Endodermal cell (in vitro differentiated cells): ENCODE data around the gene CHGA. TPM values are rescaled to one million over a fixed set of nuclear protein-coding genes. Genes with fewer than 3 reads are reported as not detected.

Source experiments
- DNase-seq: peaks from one replicate; pipeline ENCODE4 v3.0.0-alpha.2; 2017
- H3K27ac ChIP-seq: 2 replicates; pipeline ENCODE4 v1.5.1; 2013; ENCODE audit warnings: mild to moderate bottlenecking, low read depth, low read length, moderate library complexity
- H3K27me3 ChIP-seq: 2 replicates; pipeline ENCODE4 v1.6.1; 2013; ENCODE audit warnings: mild to moderate bottlenecking, low read length, moderate library complexity; ENCODE audit not compliant: insufficient read depth, control insufficient read depth, poor library complexity, severe bottlenecking
- H3K36me3 ChIP-seq: 2 replicates; pipeline ENCODE4 v1.7.0; 2013; ENCODE audit warnings: mild to moderate bottlenecking, low read length, moderate library complexity; ENCODE audit not compliant: control insufficient read depth, insufficient read depth
- H3K4me1 ChIP-seq: one replicate; pipeline ENCODE4 v1.7.0; 2013; ENCODE audit warnings: low read length; ENCODE audit not compliant: control insufficient read depth, insufficient read depth
- H3K4me3 ChIP-seq: 2 replicates; pipeline ENCODE4 v1.5.1; 2013; ENCODE audit warnings: mild to moderate bottlenecking, low read length, moderate library complexity
- H3K9ac ChIP-seq: 2 replicates; pipeline ENCODE4 v1.6.1; 2013; ENCODE audit warnings: mild to moderate bottlenecking, low read length, moderate library complexity; ENCODE audit not compliant: poor library complexity, severe bottlenecking; ENCODE audit errors: extremely low read depth
- H3K9me3 ChIP-seq: 2 replicates; pipeline ENCODE4 v1.6.1; 2013; ENCODE audit warnings: mild to moderate bottlenecking, low read length, moderate library complexity; ENCODE audit not compliant: control insufficient read depth
- H3K27ac Mint-ChIP-seq: 2 replicates; pipeline ENCODE4 v1.8.0; 2020; ENCODE audit warnings: mixed read lengths
- H3K27me3 Mint-ChIP-seq: 2 replicates; pipeline ENCODE4 v1.8.0; 2021; ENCODE audit warnings: mild to moderate bottlenecking, mixed read lengths; ENCODE audit not compliant: insufficient read depth
- H3K36me3 Mint-ChIP-seq: 2 replicates; pipeline ENCODE4 v1.8.0; 2020; ENCODE audit warnings: low read depth, mixed read lengths
- H3K4me1 Mint-ChIP-seq: 2 replicates; pipeline ENCODE4 v1.8.0; 2020; ENCODE audit warnings: mixed read lengths
- H3K4me3 Mint-ChIP-seq: 2 replicates; pipeline ENCODE4 v1.8.0; 2020; ENCODE audit warnings: mild to moderate bottlenecking, moderate library complexity, mixed read lengths
- H3K9me3 Mint-ChIP-seq: 2 replicates; pipeline ENCODE4 v1.8.0; 2020; ENCODE audit warnings: mild to moderate bottlenecking, mixed read lengths
- CTCF ChIP-seq: fragments of 200-600 bp; sonication (generic); conservative IDR thresholded peaks from 2 replicates; pipeline ENCODE4 v1.5.0; 2021; ENCODE audit warnings: antibody characterized with exemption, mild to moderate bottlenecking
- WGBS, 2 experiments: methylation state at CpG; one replicate each; pipeline versions ENCODE4 v1.1.5 to v1.1.7; 2013; ENCODE audit warnings: missing lambda C conversion rate in 2 of 2, mixed read lengths in 1 of 2; ENCODE audit not compliant: insufficient coverage in 1 of 2, insufficient read length in 1 of 2; 5-methylcytosine and 5-hydroxymethylcytosine counted together
- total RNA-seq, 2 donors: library from RNA; stranded (reverse); fragmentation: NEBNext Ultra II Directional in 1 of 2; extraction: Animal tissue kit (Norgen Biotek cat#: 25700) in 1 of 2; gene quantifications; 2 replicates in 1 of 2; 3 replicates in 1 of 2; pipeline ENCODE4 v1.2.1, GENCODE V29; 2021

The CHGA gene
- total RNA-seq, 2 donors from 2014 or later, result 4.6 TPM

GRCh38 chr14:92974541-92975345, 51.8 kb downstream of the CHGA start:
- peaks cover 7% of the 10 kb centered on the region for H3K36me3 ChIP-seq
- H3K27ac Mint-ChIP-seq, result no peak overlapping the region
- DNase-seq, result no peak
- no peaks in the 10 kb centered on the region for H3K27me3 Mint-ChIP-seq
- H3K4me1 ChIP-seq, result no peaks in the 10 kb centered on the region
- no peak overlapping the region for H3K27ac ChIP-seq
- H3K9me3 Mint-ChIP-seq, result peaks cover 30% of the 10 kb centered on the region
- no peak overlapping the region for H3K4me3 ChIP-seq
- 86 to 91% methylated on average over 8 to 17 of the region's 17 CpGs for WGBS, 2 experiments
- H3K27me3 ChIP-seq, result no peaks in the 10 kb centered on the region
- no peak for TF ChIP-seq CTCF
- H3K4me3 Mint-ChIP-seq, result no peak overlapping the region
- peaks cover 46% of the 10 kb centered on the region for H3K36me3 Mint-ChIP-seq
- H3K9ac ChIP-seq, result no peak overlapping the region
- H3K4me1 Mint-ChIP-seq, result peaks cover 3% of the 10 kb centered on the region
- H3K9me3 ChIP-seq, result peaks cover 32% of the 10 kb centered on the region

GRCh38 chr14:92976268-92976667, 53.3 kb downstream of the CHGA start:
- Mint-ChIP-seq H3K4me1 (peaks cover 3% of the 10 kb centered on the region), H3K36me3 (peaks cover 59% of the 10 kb centered on the region), H3K27me3 (no peaks in the 10 kb centered on the region), H3K4me3 (no peak overlapping the region), H3K9me3 (peaks cover 45% of the 10 kb centered on the region), H3K27ac (no peak overlapping the region)
- no peak overlapping the region for H3K27ac ChIP-seq
- no peak overlapping the region for H3K9ac ChIP-seq
- DNase-seq, result no peak
- TF ChIP-seq CTCF, result no peak
- WGBS, 2 experiments, result 89 to 95% methylated on average over 2 of the region's 2 CpGs
- H3K27me3 ChIP-seq, result no peaks in the 10 kb centered on the region
- H3K4me1 ChIP-seq, result no peaks in the 10 kb centered on the region
- no peak overlapping the region for H3K4me3 ChIP-seq
- peaks cover 38% of the 10 kb centered on the region for H3K9me3 ChIP-seq
- H3K36me3 ChIP-seq, result peaks cover 7% of the 10 kb centered on the region

GRCh38 chr14:92978229-92979021, 55.5 kb downstream of the CHGA start:
- Mint-ChIP-seq H3K9me3 (peaks cover 52% of the 10 kb centered on the region), H3K4me3 (no peak overlapping the region), H3K4me1 (no peaks in the 10 kb centered on the region), H3K36me3 (peaks cover 71% of the 10 kb centered on the region), H3K27me3 (no peaks in the 10 kb centered on the region), H3K27ac (no peak overlapping the region)
- Histone ChIP-seq H3K27me3 (no peaks in the 10 kb centered on the region), H3K4me1 (no peaks in the 10 kb centered on the region), H3K36me3 (peaks cover 7% of the 10 kb centered on the region), H3K9me3 (peaks cover 38% of the 10 kb centered on the region), H3K9ac (no peak overlapping the region), H3K27ac (no peak overlapping the region), H3K4me3 (no peak overlapping the region)
- DNase-seq, result no peak
- 74 to 76% methylated on average over 4 of the region's 4 CpGs for WGBS, 2 experiments
- TF ChIP-seq CTCF, result no peak
